HEK293 (cell line): ENCODE data around the gene SERPINB5.

Experiments used
- CTCF ChIA-PET: fragments of 350-600 bp; formaldehyde crosslinking; extraction: SDS; loops from one replicate; lab custom pipeline; 2021; ENCODE audit warnings: antibody characterized with exemption; lab: Yijun Ruan, JAX
- POLR2A ChIA-PET: fragments of 300-600 bp; formaldehyde crosslinking; extraction: SDS; loops from one replicate; lab custom pipeline; 2020; ENCODE audit warnings: antibody characterized with exemption, inconsistent platforms; lab: Yijun Ruan, JAX
- H3K27ac ChIP-seq: fragments of 200-500 bp; sonication (Bioruptor generic); 2 replicates; pipeline ENCODE4 v1.5.1; 2014; ENCODE audit warnings: low read depth, low read length, control low read depth, inconsistent platforms; ENCODE audit errors: extremely low read depth
- H3K36me3 ChIP-seq, 2 experiments: fragments of 200-500 bp in 1 of 2; sonication (Bioruptor generic) in 1 of 2; 1 replicate in 1 of 2; 2 replicates in 1 of 2; pipeline ENCODE4 v1.5.1; 2014 to 2017; ENCODE audit warnings: inconsistent platforms in 2 of 2, low read length in 2 of 2; ENCODE audit not compliant: control insufficient read depth in 2 of 2, insufficient read depth in 1 of 2
- H3K4me1 ChIP-seq: fragments of 200-500 bp; sonication (Bioruptor generic); 2 replicates; pipeline ENCODE4 v1.5.1; 2014; ENCODE audit warnings: mild to moderate bottlenecking, low read length, inconsistent platforms; ENCODE audit not compliant: control insufficient read depth, insufficient read depth
- H3K4me3 ChIP-seq: 2 replicates; pipeline ENCODE4 v1.5.1; 2011; ENCODE audit warnings: low read depth, mild to moderate bottlenecking, control low read depth, low read length, moderate library complexity
- H3K9me3 ChIP-seq: fragments of 200-500 bp; sonication (Bioruptor generic); 2 replicates; pipeline ENCODE4 v1.5.1; 2014; ENCODE audit warnings: low read depth, low read length, inconsistent platforms; ENCODE audit not compliant: control insufficient read depth, insufficient read depth
- ATF2 ChIP-seq: fragments of 450-650 bp; formaldehyde crosslinking; IDR thresholded peaks from 2 replicates; pipeline ENCODE4 v1.5.1; 2016; ENCODE audit warnings: missing biosample characterization, missing genetic modification characterization, low read depth
- GFI1B ChIP-seq: fragments of 450-650 bp; formaldehyde crosslinking; IDR thresholded peaks from 2 replicates; pipeline ENCODE4 v1.5.1; 2016; ENCODE audit warnings: missing biosample characterization, missing genetic modification characterization
- IKZF3 ChIP-seq: fragments of 450-650 bp; IDR thresholded peaks from 2 replicates; pipeline ENCODE4 v1.5.0; 2018; ENCODE audit warnings: missing biosample characterization, mild to moderate bottlenecking, missing genetic modification characterization, moderate library complexity
- KLF9 ChIP-seq: fragments of 450-650 bp; formaldehyde crosslinking; IDR thresholded peaks from 2 replicates; pipeline ENCODE4 v1.5.1; 2016; ENCODE audit warnings: missing biosample characterization, missing genetic modification characterization, low read depth
- MYNN ChIP-seq: fragments of 450-650 bp; formaldehyde crosslinking; IDR thresholded peaks from 2 replicates; pipeline ENCODE4 v1.5.1; 2016; ENCODE audit warnings: missing biosample characterization, missing genetic modification characterization, borderline replicate concordance
- PBX3 ChIP-seq: sonication (generic); formaldehyde crosslinking; IDR thresholded peaks from 2 replicates; pipeline ENCODE4 v1.8.1; 2022; ENCODE audit warnings: mild to moderate bottlenecking, moderate library complexity, missing genetic modification reagents
- PRDM2 ChIP-seq: fragments of 450-650 bp; formaldehyde crosslinking; IDR thresholded peaks from 2 replicates; pipeline ENCODE4 v1.5.1; 2016; ENCODE audit warnings: missing biosample characterization, missing genetic modification characterization, borderline replicate concordance
- SCRT1 ChIP-seq: fragments of 450-650 bp; formaldehyde crosslinking; IDR thresholded peaks from 2 replicates; pipeline ENCODE4 v1.5.1; 2016; ENCODE audit warnings: missing biosample characterization, missing genetic modification characterization, borderline replicate concordance
- SP3 ChIP-seq: fragments of 450-650 bp; formaldehyde crosslinking; IDR thresholded peaks from 2 replicates; pipeline ENCODE4 v1.5.1; 2016; ENCODE audit warnings: missing biosample characterization, missing genetic modification characterization
- ZBTB17 ChIP-seq: fragments of 450-650 bp; formaldehyde crosslinking; IDR thresholded peaks from 2 replicates; pipeline ENCODE4 v1.5.1; 2016; ENCODE audit warnings: missing biosample characterization, missing genetic modification characterization
- ZBTB8A ChIP-seq: fragments of 450-650 bp; formaldehyde crosslinking; IDR thresholded peaks from 2 replicates; pipeline ENCODE4 v1.5.1; 2016; ENCODE audit warnings: missing biosample characterization, missing genetic modification characterization
- ZFP3 ChIP-seq: fragments of 450-650 bp; formaldehyde crosslinking; IDR thresholded peaks from 2 replicates; pipeline ENCODE4 v1.5.1; 2016; ENCODE audit warnings: low read depth, missing biosample characterization, missing genetic modification characterization
- ZNF10 ChIP-seq: fragments of 450-650 bp; formaldehyde crosslinking; IDR thresholded peaks from 2 replicates; pipeline ENCODE4 v1.5.1; 2017; ENCODE audit warnings: missing biosample characterization, missing genetic modification characterization
- ZNF132 ChIP-seq: fragments of 450-650 bp; formaldehyde crosslinking; IDR thresholded peaks from 2 replicates; pipeline ENCODE4 v1.5.1; 2017; ENCODE audit warnings: missing biosample characterization, missing genetic modification characterization, borderline replicate concordance
- ZNF19 ChIP-seq: fragments of 450-650 bp; formaldehyde crosslinking; IDR thresholded peaks from 2 replicates; pipeline ENCODE4; 2016; ENCODE audit warnings: missing biosample characterization, missing genetic modification characterization, low read depth
- ZNF23 ChIP-seq: fragments of 450-650 bp; formaldehyde crosslinking; IDR thresholded peaks from 2 replicates; pipeline ENCODE4 v1.5.1; 2016; ENCODE audit warnings: missing biosample characterization, missing genetic modification characterization, borderline replicate concordance
- ZNF274 ChIP-seq, 2 experiments: fragments of 200-500 bp in 1 of 2; fragments of 450-650 bp in 1 of 2; sonication (Bioruptor generic) in 1 of 2; formaldehyde crosslinking in 1 of 2; IDR thresholded peaks; 2 replicates each; pipeline versions ENCODE4 v1.5.1 to v1.6.1; 2014 to 2016; ENCODE audit warnings: borderline replicate concordance in 1 of 2, inconsistent platforms in 1 of 2, low read length in 1 of 2, missing biosample characterization in 1 of 2, missing genetic modification characterization in 1 of 2
- ZNF449 ChIP-seq: fragments of 450-650 bp; formaldehyde crosslinking; IDR thresholded peaks from 2 replicates; pipeline ENCODE4 v1.5.1; 2017; ENCODE audit warnings: missing biosample characterization, mild to moderate bottlenecking, missing genetic modification characterization, moderate library complexity
- ZNF626 ChIP-seq: fragments of 450-650 bp; sonication (Bioruptor Pico); formaldehyde crosslinking; IDR thresholded peaks from 2 replicates; pipeline ENCODE4 v1.5.1; 2018; ENCODE audit warnings: missing biosample characterization, missing genetic modification characterization, inconsistent platforms
- ZNF76 ChIP-seq: fragments of 450-650 bp; formaldehyde crosslinking; IDR thresholded peaks from 2 replicates; pipeline ENCODE4; 2016; ENCODE audit warnings: low read depth, missing biosample characterization, missing genetic modification characterization, borderline replicate concordance
- ZNF785 ChIP-seq: fragments of 450-650 bp; formaldehyde crosslinking; IDR thresholded peaks from 2 replicates; pipeline ENCODE4 v1.5.1; 2016; ENCODE audit warnings: missing biosample characterization, missing genetic modification characterization
- ZSCAN5A ChIP-seq: fragments of 450-650 bp; formaldehyde crosslinking; IDR thresholded peaks from 2 replicates; pipeline ENCODE4 v1.5.1; 2016; ENCODE audit warnings: missing biosample characterization, missing genetic modification characterization

The SERPINB5 gene

GRCh38 chr18:63439334-63439733 lies 37.4 kb upstream of the SERPINB5 start (continued):
- no peak for TF ChIP-seq ATF2
- TF ChIP-seq ZFP3 (tag by site-specific recombination) = no peak
- TF ChIP-seq ZBTB17 = peak; percentile 45; the same call in 1 of the 2 replicates

- ChIA-PET POLR2A (interaction anchor here (1.6 kb wide), 1 partner anchor 18 kb away, joined by 4 read pairs; the partner anchor contains the start of gene VPS4B), CTCF (interaction anchor here (0.7 to 6.7 kb wide), 29 partner anchors 8 to 856 kb away, joined by 3 to 76 read pairs (median 6); partner anchors contain the start of genes SERPINB5 and VPS4B)
- H3K4me3 ChIP-seq = no peak overlapping the region
- no peaks in the 10 kb centered on the region for H3K4me1 ChIP-seq
- H3K9me3 ChIP-seq = no peaks in the 10 kb centered on the region
- H3K27ac ChIP-seq = no peak overlapping the region
- TF ChIP-seq KLF9 (tag by site-specific recombination) = no peak
- no peak for TF ChIP-seq IKZF3
- TF ChIP-seq ZNF274 (IDR thresholded peaks at IDR 0.05; ENCODE audit: low read length) = no peak
- TF ChIP-seq ZNF274 (tag by site-specific recombination; IDR thresholded peaks at IDR 0.05; ENCODE audit: borderline replicate concordance) = no peak
- TF ChIP-seq ZNF449 (tag by site-specific recombination) = peak; percentile 91
- TF ChIP-seq ZNF76 (tag by site-specific recombination) = no peak
- no peak for TF ChIP-seq ZNF19 (tag by site-specific recombination)
- TF ChIP-seq ZNF626 (tag by site-specific recombination) = no peak
- no peak for TF ChIP-seq ZNF785 (tag by site-specific recombination)
- H3K36me3 ChIP-seq = no peaks in the 10 kb centered on the region
Measured at GRCh38 chr18:63440219-63440618, 36.5 kb upstream of the SERPINB5 start.

- Histone ChIP-seq H3K36me3 (no peaks in the 10 kb centered on the region), H3K4me1 (no peaks in the 10 kb centered on the region), H3K9me3 (no peaks in the 10 kb centered on the region), H3K27ac (no peak overlapping the region), H3K4me3 (no peak overlapping the region)
- POLR2A ChIA-PET = no interaction called here
- CTCF ChIA-PET = interaction anchor here (0.6 to 6.7 kb wide), 11 partner anchors 18 to 657 kb away, joined by 3 to 76 read pairs (median 5); partner anchors contain the start of gene VPS4B
- no peak for TF ChIP-seq PBX3 (CRISPR knock-in tag)
- TF ChIP-seq ZNF132 (tag by site-specific recombination) = no peak
- TF ChIP-seq GFI1B (tag by site-specific recombination) = no peak
- TF ChIP-seq ZNF23 (tag by site-specific recombination) = no peak
- TF ChIP-seq MYNN = no peak
- TF ChIP-seq PRDM2 (tag by site-specific recombination) = no peak
- no peak for TF ChIP-seq ZSCAN5A (tag by site-specific recombination)
- no peak for TF ChIP-seq SP3 (tag by site-specific recombination)
- no peak for TF ChIP-seq SCRT1 (tag by site-specific recombination)
- TF ChIP-seq ZBTB8A (tag by site-specific recombination) = no peak
- TF ChIP-seq ZNF10 (tag by site-specific recombination) = no peak
Measured at GRCh38 chr18:63440881-63441280, 35.9 kb upstream of the SERPINB5 start.
